ENCODE measurements around the gene ZNF862. TPM values are rescaled to one million over a fixed set of nuclear protein-coding genes. Genes with fewer than 3 reads are reported as not detected.

ZNF862 gene
- total and polyA plus RNA-seq, 2 of the 13 experiments (the other 11 are each of a cell fraction or from before 2014, with no cell fraction given) = 0.89 to 2.0 TPM

DNA sequence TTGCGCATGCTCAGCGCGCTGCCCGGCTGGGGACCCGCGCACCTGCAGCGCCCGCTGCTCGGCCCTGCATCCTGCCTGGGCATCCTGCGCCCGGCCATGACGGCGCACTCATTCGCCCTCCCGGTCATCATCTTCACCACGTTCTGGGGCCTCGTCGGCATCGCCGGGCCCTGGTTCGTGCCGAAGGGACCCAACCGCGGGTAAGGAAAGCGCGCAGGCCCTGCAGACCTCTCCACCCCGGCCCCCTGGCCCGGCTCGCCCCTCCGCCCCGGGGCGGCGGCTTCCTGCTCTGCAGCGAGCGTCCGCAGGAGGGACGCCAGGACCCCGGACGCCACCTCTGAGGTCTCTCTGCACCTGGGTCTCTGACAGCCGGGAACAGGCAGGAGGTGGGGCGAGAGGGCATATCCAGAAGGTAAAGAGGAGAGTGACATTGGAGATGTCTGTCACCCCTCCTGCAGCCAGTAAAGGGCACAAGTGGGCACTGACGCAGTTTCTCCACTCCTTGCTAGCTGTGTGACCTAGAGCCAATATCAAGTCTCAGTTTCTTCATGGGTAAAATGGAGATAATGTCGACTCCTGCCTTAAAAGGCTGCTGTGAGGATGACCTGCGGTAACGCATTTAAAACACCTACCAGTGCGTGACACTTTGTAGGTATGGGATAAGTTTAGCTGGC, 35.9 kb downstream of the ZNF862 start (continued):
- TF ChIP-seq IKZF4 (CRISPR knock-in tag; IDR thresholded peaks at IDR 0.05; ENCODE audit: borderline replicate concordance, low read depth, not compliant biosample characterization) (no peak), ZBTB8A (CRISPR knock-in tag; IDR thresholded peaks at IDR 0.05; ENCODE audit: borderline replicate concordance, low read depth) (no peak), FIP1L1 (IDR thresholded peaks at IDR 0.05; ENCODE audit: borderline replicate concordance, insufficient read depth, low read depth, low read length) (0 out of 2 replicates have a peak, but pooled peaks have one; percentile 34), ZNF251 (CRISPR knock-in tag; IDR thresholded peaks at IDR 0.05) (no peak), NPAS2 (CRISPR knock-in tag; IDR thresholded peaks at IDR 0.05; ENCODE audit: borderline replicate concordance) (no peak), TEAD3 (CRISPR knock-in tag; optimal IDR thresholded peaks at IDR 0.05; ENCODE audit: borderline replicate concordance) (peak; percentile 14), MEIS2 (CRISPR knock-in tag; IDR thresholded peaks at IDR 0.05) (0 out of 2 replicates have a peak, but pooled peaks have one; percentile 72), ZNF597 (CRISPR knock-in tag; IDR thresholded peaks at IDR 0.05) (no peak), IRF9 (CRISPR knock-in tag; IDR thresholded peaks at IDR 0.05; ENCODE audit: borderline replicate concordance) (0 out of 2 replicates have a peak, but pooled peaks have one; percentile 25), ZNF253 (CRISPR knock-in tag; IDR thresholded peaks at IDR 0.05; ENCODE audit: borderline replicate concordance) (no peak), KDM3A (CRISPR knock-in tag; IDR thresholded peaks at IDR 0.05; ENCODE audit: low read depth) (no peak), ZNF567 (CRISPR knock-in tag; IDR thresholded peaks at IDR 0.05; ENCODE audit: borderline replicate concordance) (0 out of 2 replicates have a peak, but pooled peaks have one; percentile 16), ZNF788 (CRISPR knock-in tag; IDR thresholded peaks at IDR 0.05; ENCODE audit: borderline replicate concordance) (no peak), NFATC3 (CRISPR knock-in tag; IDR thresholded peaks at IDR 0.05) (0 out of 2 replicates have a peak, but pooled peaks have one; percentile 60), ZNF773 (CRISPR knock-in tag; IDR thresholded peaks at IDR 0.05; ENCODE audit: borderline replicate concordance) (peak; percentile 69; the same call in 1 of the 2 replicates), ZBTB1 (CRISPR knock-in tag; IDR thresholded peaks at IDR 0.05; ENCODE audit: borderline replicate concordance) (no peak), ZNF317 (CRISPR knock-in tag; IDR thresholded peaks at IDR 0.05) (no peak), ZHX1 (CRISPR knock-in tag; IDR thresholded peaks at IDR 0.05; ENCODE audit: low read depth) (no peak), RARA (CRISPR knock-in tag; IDR thresholded peaks at IDR 0.05) (no peak), GTF3A (CRISPR knock-in tag; conservative IDR thresholded peaks at IDR 0.05) (no peak), PAF1 (CRISPR knock-in tag; IDR thresholded peaks at IDR 0.05) (no peak), ZNF777 (CRISPR knock-in tag; IDR thresholded peaks at IDR 0.05) (no peak), MED8 (CRISPR knock-in tag; IDR thresholded peaks at IDR 0.05; ENCODE audit: insufficient replicate concordance) (no peak)
- TF ChIP-seq, protein P1, sequence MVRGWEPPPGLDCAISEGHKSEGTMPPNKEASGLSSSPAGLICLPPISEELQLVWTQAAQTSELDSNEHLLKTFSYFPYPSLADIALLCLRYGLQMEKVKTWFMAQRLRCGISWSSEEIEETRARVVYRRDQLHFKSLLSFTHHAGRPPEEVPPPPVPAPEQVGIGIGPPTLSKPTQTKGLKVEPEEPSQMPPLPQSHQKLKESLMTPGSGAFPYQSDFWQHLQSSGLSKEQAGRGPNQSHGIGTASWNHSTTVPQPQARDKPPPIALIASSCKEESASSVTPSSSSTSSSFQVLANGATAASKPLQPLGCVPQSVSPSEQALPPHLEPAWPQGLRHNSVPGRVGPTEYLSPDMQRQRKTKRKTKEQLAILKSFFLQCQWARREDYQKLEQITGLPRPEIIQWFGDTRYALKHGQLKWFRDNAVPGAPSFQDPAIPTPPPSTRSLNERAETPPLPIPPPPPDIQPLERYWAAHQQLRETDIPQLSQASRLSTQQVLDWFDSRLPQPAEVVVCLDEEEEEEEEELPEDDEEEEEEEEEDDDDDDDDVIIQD (CRISPR knock-in tag; IDR thresholded peaks at IDR 0.05; ENCODE audit: low read depth) = no peak
